Amniotic stem cell (primary cell): ENCODE results near the gene FILIP1L.
A peak's percentile ranks its signal among the peaks of the same experiment; 100 is the strongest.

Source experiments
- DNase-seq: peaks from one replicate; lab custom pipeline; 2025; lab: John Stamatoyannopoulos, UW

The FILIP1L gene

GRCh38 chr3:100114413-100115030 is at the start of gene FILIP1L:
FILIP1L (minus strand) TSS chr3:100114501.
- no peak for DNase-seq

GRCh38 chr3:100163787-100164186 is 49.5 kb upstream of the FILIP1L start:
- no peak for DNase-seq

GRCh38 chr3:100160521-100160920 is 46.2 kb upstream of the FILIP1L start:
- no peak for DNase-seq

- DNase-seq: peak; percentile 54
Observed at GRCh38 chr3:100159331-100160153, 45.2 kb upstream of the FILIP1L start.

- no peak for DNase-seq
Observed at GRCh38 chr3:100158918-100159330, 44.6 kb upstream of the FILIP1L start.

GRCh38 chr3:100157685-100158084 is 43.4 kb upstream of the FILIP1L start:
- no peak for DNase-seq

GRCh38 chr3:100155590-100155989 is 41.3 kb upstream of the FILIP1L start:
- no peak for DNase-seq

- DNase-seq: peak; percentile 3
Observed at GRCh38 chr3:100155128-100155527, 40.8 kb upstream of the FILIP1L start.

GRCh38 chr3:100154171-100154570 is 39.9 kb upstream of the FILIP1L start:
- DNase-seq: no peak

GRCh38 chr3:100151024-100151707 is 36.9 kb upstream of the FILIP1L start:
- no peak for DNase-seq

GRCh38 chr3:100150473-100150872 is 36.2 kb upstream of the FILIP1L start:
- DNase-seq: no peak

GRCh38 chr3:100149713-100150415 is 35.6 kb upstream of the FILIP1L start:
- DNase-seq: no peak

- no peak for DNase-seq
Observed at GRCh38 chr3:100149130-100149529, 34.8 kb upstream of the FILIP1L start.

- DNase-seq: no peak
Observed at GRCh38 chr3:100144255-100144866, 30.1 kb upstream of the FILIP1L start.

GRCh38 chr3:100141586-100141985 is 27.3 kb upstream of the FILIP1L start:
- DNase-seq: no peak

- no peak for DNase-seq
Observed at GRCh38 chr3:100140976-100141375, 26.7 kb upstream of the FILIP1L start.

GRCh38 chr3:100136921-100137320 is 22.6 kb upstream of the FILIP1L start:
- no peak for DNase-seq

GRCh38 chr3:100131241-100131640 is 16.9 kb upstream of the FILIP1L start:
- no peak for DNase-seq

GRCh38 chr3:100129941-100130340 is 15.6 kb upstream of the FILIP1L start:
- DNase-seq: no peak

GRCh38 chr3:100128565-100128964 is 14.3 kb upstream of the FILIP1L start:
- no peak for DNase-seq

GRCh38 chr3:100127792-100128191 is 13.5 kb upstream of the FILIP1L start:
- no peak for DNase-seq
